Right lobe of liver (tissue), 6 donors: ENCODE data around the gene B3GAT2. TPM values are rescaled to one million over a fixed set of nuclear protein-coding genes. Genes with fewer than 3 reads are reported as not detected.

Experiments
- ATAC-seq, 4 donors: fragments of 200-7000 bp; cut with Tn5 transposase; one replicate each; pipeline ENCODE4 v1.9.1; 2020; ENCODE audit warnings: mild to moderate bottlenecking in 4 of 4, moderate library complexity in 4 of 4
- DNase-seq, 3 donors: peaks; one replicate each; pipeline ENCODE4 v3.0.0-alpha.2; 2020
- H3K27ac ChIP-seq, 3 donors: fragments of 200-600 bp; one replicate each; pipeline ENCODE4 v1.8.0; 2022
- H3K27me3 ChIP-seq, 2 donors: fragments of 200-600 bp; one replicate each; pipeline ENCODE4 v1.8.0; 2022
- H3K36me3 ChIP-seq, 4 donors: fragments of 200-600 bp; sonication (generic) in 1 of 4; one replicate each; pipeline versions ENCODE4 v1.5.1 to v1.8.0; 2017 to 2022; ENCODE audit warnings: control low read depth in 1 of 4
- H3K4me1 ChIP-seq, 4 donors: fragments of 200-600 bp; sonication (generic) in 1 of 4; one replicate each; pipeline versions ENCODE4 v1.5.1 to v1.8.0; 2017 to 2022; ENCODE audit warnings: control low read depth in 1 of 4
- H3K4me3 ChIP-seq, 3 donors: fragments of 200-600 bp; one replicate each; pipeline ENCODE4 v1.8.0; 2022
- H3K9me3 ChIP-seq, 4 donors: fragments of 200-600 bp; sonication (generic) in 1 of 4; one replicate each; pipeline versions ENCODE4 v1.5.1 to v1.8.0; 2017 to 2022; ENCODE audit warnings: control low read depth in 1 of 4
- POLR2A ChIP-seq: fragments of 450-650 bp; IDR thresholded peaks from one replicate; pipeline ENCODE4 v1.6.1; 2017; ENCODE audit warnings: antibody characterized with exemption, mild to moderate bottlenecking
- WGBS: methylation state at CpG from one replicate; pipeline ENCODE4 v1.1.6; 2018; ENCODE audit warnings: low coverage, low lambda C conversion rate; ENCODE audit not compliant: insufficient coverage; ENCODE audit errors: missing lambda C conversion rate; 5-methylcytosine and 5-hydroxymethylcytosine counted together
- intact Hi-C, 2 donors: fragments of 100-400 bp; cut with DNase I; formaldehyde crosslinking; loops; one replicate each; pipeline versions ENCODE4 v1.11.2 to v1.14.1; 2022
- total RNA-seq, 6 experiments: library from RNA; depleted of rRNA in 2 of 6; stranded (reverse); fragments of >200 nt in 2 of 6; fragmentation: NEBNext Ultra II Directional in 3 of 6; extraction: Animal tissue kit (Norgen Biotek cat#: 25700) in 3 of 6; gene quantifications; one replicate each; pipeline versions ENCODE4 v1.1.0 to v1.2.4, GENCODE V29; 2016 to 2023
- TF ChIP-seq, protein P1 (sequence below), 4 donors: fragments of 200-600 bp in 3 of 4; fragments of 450-650 bp in 1 of 4; IDR thresholded peaks; one replicate each; pipeline versions ENCODE4 v1.5.1 to v1.8.0; 2016 to 2022; ENCODE audit warnings: antibody characterized with exemption in 4 of 4, mild to moderate bottlenecking in 2 of 4
- donor health status: DM: no; HTN: yes; CAD: no.
- donor health status: DM: no; HTN: no; CAD: no.
- donor health status: DM: no; HTN: no; CAD: no.
- donor health status: DM: no; HTN: yes; CAD: no.
- donor health status: DM: no; HTN: yes; CAD: no.

The B3GAT2 gene
- total RNA-seq, 6 experiments from 2014 or later = 0.04 TPM; not detected in 5

DNA sequence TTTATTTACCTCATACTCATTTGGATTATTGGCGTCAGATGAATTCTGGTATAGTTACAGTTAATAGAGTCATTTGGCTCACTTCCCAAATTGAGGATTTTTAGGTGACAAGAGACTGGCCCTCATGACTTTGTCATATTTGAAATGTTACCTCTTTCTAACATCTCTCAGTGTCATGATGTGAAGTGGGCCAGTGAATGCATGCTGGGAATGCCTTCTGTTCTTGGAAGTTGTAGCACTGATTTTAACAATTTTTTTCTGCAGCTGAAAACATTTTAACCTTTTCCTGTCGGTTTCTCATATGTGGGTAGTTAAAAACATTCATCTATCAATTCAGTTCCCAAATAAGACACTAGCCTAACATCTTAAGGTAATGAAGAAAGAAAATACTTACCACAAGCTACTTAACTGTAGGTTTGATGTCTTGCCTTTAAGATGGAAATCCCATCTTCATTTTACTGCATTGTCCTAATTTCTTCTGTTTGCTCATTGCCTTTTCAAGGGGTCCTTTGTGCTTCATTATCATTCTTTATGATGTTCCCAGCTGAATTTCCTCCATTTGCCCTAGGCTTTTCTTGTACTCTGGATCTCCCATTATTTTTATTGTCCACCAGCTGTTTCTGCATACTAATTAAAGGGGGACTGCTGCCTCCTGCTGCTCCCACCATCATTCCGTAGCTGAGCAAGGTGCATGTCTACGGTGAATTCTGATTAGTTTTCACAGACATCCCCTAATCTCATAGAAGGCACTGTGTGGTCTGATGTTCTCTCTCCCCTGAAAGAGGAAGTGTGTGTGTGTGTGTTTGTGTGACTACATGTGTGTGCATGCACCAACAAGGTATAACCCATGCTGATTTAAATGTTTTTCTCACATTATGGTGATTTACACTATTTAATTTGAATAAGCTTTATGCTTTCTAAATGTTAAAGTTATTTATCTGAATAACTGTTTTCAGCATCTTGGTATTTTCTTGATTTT is 109.5 kb downstream of the B3GAT2 start:
- no peak for ATAC-seq
- TF ChIP-seq, protein P1, sequence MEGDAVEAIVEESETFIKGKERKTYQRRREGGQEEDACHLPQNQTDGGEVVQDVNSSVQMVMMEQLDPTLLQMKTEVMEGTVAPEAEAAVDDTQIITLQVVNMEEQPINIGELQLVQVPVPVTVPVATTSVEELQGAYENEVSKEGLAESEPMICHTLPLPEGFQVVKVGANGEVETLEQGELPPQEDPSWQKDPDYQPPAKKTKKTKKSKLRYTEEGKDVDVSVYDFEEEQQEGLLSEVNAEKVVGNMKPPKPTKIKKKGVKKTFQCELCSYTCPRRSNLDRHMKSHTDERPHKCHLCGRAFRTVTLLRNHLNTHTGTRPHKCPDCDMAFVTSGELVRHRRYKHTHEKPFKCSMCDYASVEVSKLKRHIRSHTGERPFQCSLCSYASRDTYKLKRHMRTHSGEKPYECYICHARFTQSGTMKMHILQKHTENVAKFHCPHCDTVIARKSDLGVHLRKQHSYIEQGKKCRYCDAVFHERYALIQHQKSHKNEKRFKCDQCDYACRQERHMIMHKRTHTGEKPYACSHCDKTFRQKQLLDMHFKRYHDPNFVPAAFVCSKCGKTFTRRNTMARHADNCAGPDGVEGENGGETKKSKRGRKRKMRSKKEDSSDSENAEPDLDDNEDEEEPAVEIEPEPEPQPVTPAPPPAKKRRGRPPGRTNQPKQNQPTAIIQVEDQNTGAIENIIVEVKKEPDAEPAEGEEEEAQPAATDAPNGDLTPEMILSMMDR (IDR thresholded peaks at IDR 0.05) = no peak
- TF ChIP-seq POLR2A = no peak
- no peaks in the 10 kb centered on the region for H3K27me3 ChIP-seq
- intact Hi-C loops = no loop called here
- 89% methylated on average over 4 of the region's 4 CpGs for WGBS
- no peak overlapping the region for H3K27ac ChIP-seq
- no peak overlapping the region for H3K4me3 ChIP-seq
- no peaks in the 10 kb centered on the region for H3K9me3 ChIP-seq
- peaks cover 0 to 10% (median 3%) of the 10 kb centered on the region in 4 donors for H3K4me1 ChIP-seq
- H3K36me3 ChIP-seq = no peaks in the 10 kb centered on the region
- DNase-seq = no peak

DNA sequence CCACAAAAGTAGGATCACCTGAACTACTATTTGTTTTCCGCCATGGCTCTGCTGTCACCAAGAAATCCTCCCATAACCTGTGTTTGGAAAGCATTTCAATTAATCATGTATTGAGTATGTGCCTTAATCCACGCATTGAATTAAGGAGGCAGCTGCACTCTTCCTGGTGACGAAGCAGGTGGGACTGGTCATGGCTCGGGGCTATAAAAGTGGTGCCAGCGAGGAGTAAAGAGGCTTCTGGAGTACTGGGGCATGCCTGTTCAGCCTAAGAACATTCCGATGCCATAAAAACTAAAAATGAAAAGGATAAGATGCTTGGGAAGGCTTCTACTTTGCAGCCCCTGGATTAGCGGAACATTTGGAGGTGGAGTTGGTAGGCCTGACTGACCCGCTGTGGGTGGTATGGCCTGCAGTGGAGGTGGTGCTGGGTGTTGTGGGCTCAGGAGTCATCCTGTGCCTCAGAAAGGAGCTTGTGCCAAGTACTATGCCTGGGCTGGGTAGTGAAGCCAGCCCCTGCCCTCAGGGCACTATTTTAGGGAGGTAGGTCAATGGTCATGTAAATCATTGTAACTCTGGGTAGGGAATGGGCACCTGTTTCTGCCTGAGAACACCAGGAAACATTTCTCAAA is 110.5 kb downstream of the B3GAT2 start:
- peaks cover 0 to 10% (median 3%) of the 10 kb centered on the region in 4 donors for H3K4me1 ChIP-seq
- no peaks in the 10 kb centered on the region for H3K27me3 ChIP-seq
- H3K36me3 ChIP-seq = no peaks in the 10 kb centered on the region
- no peak overlapping the region for H3K4me3 ChIP-seq
- intact Hi-C loops = no loop called here
- H3K9me3 ChIP-seq = no peaks in the 10 kb centered on the region
- ATAC-seq (peak in 2 of 4 donors; percentile 27 to 37), DNase-seq (no peak)
- no peak overlapping the region for H3K27ac ChIP-seq
- WGBS = 87% methylated on average over 6 of the region's 8 CpGs
- TF ChIP-seq POLR2A = no peak
- TF ChIP-seq, protein P1 (IDR thresholded peaks at IDR 0.05) = no peak

DNA sequence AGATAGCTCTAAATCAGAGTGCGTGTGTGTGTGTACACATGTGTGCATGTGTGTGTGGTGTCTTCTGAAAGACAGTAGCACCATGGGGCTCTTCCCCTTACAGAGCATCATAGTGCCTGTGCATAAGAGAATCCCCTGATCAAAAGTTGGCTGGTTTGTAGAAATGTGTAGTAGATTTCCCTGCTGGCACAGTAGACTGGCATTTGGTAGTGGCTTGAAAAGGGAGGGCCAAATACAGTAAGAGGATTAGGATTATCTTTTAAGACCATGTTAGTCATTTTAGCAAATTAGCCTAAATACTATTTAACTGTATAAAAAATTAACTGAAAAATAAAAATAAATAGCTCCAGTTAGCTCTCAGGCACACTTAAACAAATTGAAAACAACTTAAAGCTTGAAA is 112.6 kb downstream of the B3GAT2 start:
- no peak for DNase-seq
- ATAC-seq = no peak
- Histone ChIP-seq H3K9me3 (no peaks in the 10 kb centered on the region), H3K27me3 (no peaks in the 10 kb centered on the region), H3K27ac (no peak overlapping the region), H3K4me1 (peaks cover 0 to 13% (median 1%) of the 10 kb centered on the region in 4 donors), H3K36me3 (no peaks in the 10 kb centered on the region), H3K4me3 (no peak overlapping the region)
- WGBS = 92% methylated on average over 1 of the region's 1 CpG
- intact Hi-C loops = no loop called here
- no peak for TF ChIP-seq POLR2A
- TF ChIP-seq, protein P1 (IDR thresholded peaks at IDR 0.05) = no peak

DNA sequence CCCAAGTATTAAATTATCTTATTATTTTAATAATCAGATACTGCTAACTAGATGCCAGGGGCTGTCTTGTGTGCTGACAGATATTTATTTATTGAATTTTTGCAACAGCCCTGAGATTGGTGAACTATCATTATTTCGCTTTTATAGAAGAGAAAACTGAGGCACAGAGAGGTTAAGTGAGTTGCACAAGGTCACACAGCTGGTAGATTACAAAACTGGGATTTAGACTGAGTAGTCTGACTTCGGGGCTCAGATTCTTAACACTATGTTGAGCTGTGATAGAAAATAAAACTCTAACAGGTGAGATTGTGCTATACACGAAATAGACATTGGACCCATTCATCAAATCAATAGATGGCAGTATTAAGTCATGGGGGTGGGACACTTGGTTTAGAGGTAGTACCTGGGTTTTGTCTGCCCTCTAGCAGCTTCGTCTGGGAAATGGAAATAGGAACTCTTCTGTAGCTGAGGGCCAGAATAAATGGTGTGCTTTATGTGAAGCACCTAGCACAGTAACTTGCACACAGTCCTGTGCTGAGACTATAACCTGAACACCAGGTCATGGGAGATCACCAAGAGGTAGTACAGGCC is 113.4 kb downstream of the B3GAT2 start:
- Histone ChIP-seq H3K4me3 (no peak overlapping the region), H3K27me3 (no peaks in the 10 kb centered on the region), H3K9me3 (no peaks in the 10 kb centered on the region), H3K27ac (no peak overlapping the region), H3K4me1 (peaks cover 0 to 19% (median 3%) of the 10 kb centered on the region in 4 donors), H3K36me3 (no peaks in the 10 kb centered on the region)
- intact Hi-C loops = no loop called here
- whole genome bisulfite sequencing = 59% methylated on average over 4 of the region's 4 CpGs
- no peak for TF ChIP-seq POLR2A
- TF ChIP-seq, protein P1 (IDR thresholded peaks at IDR 0.05) = peak in 3 of 4 donors; percentile 6 to 38 (median 25)
- DNase-seq (no peak), ATAC-seq (peak; percentile 50 to 70 (median 64))
